ENCODE measurements around the gene FOXL2. TPM values are rescaled to one million over a fixed set of nuclear protein-coding genes. Genes with fewer than 3 reads are reported as not detected.

Gene FOXL2
- total and polyA plus RNA-seq, 9 of the 15 experiments (the other 6 are each of a cell fraction or from before 2014, with no cell fraction given) = 0.27 to 22.1 (median 3.2) TPM

- TF ChIP-seq DPF2 (IDR thresholded peaks at IDR 0.05) = peak; percentile 84
- no peak for TF ChIP-seq CREB1 (IDR thresholded peaks at IDR 0.05)
- TF ChIP-seq CREB1 (CRISPR knock-in tag; IDR thresholded peaks at IDR 0.05) = no peak
- 0 out of 2 replicates have a peak, but pooled peaks have one; percentile 50 for TF ChIP-seq JUN (IDR thresholded peaks at IDR 0.05; ENCODE audit: borderline replicate concordance, low read depth, low read length)
- TF ChIP-seq JUN (CRISPR knock-in tag; IDR thresholded peaks at IDR 0.05; ENCODE audit: borderline replicate concordance) = no peak
- TF ChIP-seq FOXO4 (CRISPR knock-in tag; IDR thresholded peaks at IDR 0.05) = no peak
- no peak; the same call in 1 of the 2 replicates for TF ChIP-seq TAF7 (tag; IDR thresholded peaks at IDR 0.05)
- no peak for TF ChIP-seq ZNF384 (IDR thresholded peaks at IDR 0.05; ENCODE audit: low read depth, low read length)
- TF ChIP-seq BCL6 (CRISPR knock-in tag; IDR thresholded peaks at IDR 0.05) = no peak
- no peak; a peak in 1 of 4 replicates for TF ChIP-seq ETV6 (IDR thresholded peaks at IDR 0.05; ENCODE audit: borderline replicate concordance in 1 of 2, low read depth in 2 of 2, low read length in 1 of 2)
- no peak for TF ChIP-seq ETV6 (CRISPR knock-in tag; IDR thresholded peaks at IDR 0.05; ENCODE audit: borderline replicate concordance)
- no peak for TF ChIP-seq ZFP30 (CRISPR knock-in tag; IDR thresholded peaks at IDR 0.05; ENCODE audit: borderline replicate concordance)
- peak; percentile 15; the same call in 1 of the 2 replicates for TF ChIP-seq ZNF766 (CRISPR knock-in tag; conservative IDR thresholded peaks at IDR 0.05)
- no peak for TF ChIP-seq CAMTA2 (CRISPR knock-in tag; conservative IDR thresholded peaks at IDR 0.05)
- peak; percentile 51 for TF ChIP-seq ETV1 (tag; conservative IDR thresholded peaks at IDR 0.05; ENCODE audit: low read depth)
- no peak for TF ChIP-seq PHTF2 (CRISPR knock-in tag; IDR thresholded peaks at IDR 0.05)
- no peak for TF ChIP-seq YBX1 (IDR thresholded peaks at IDR 0.05)
- no peak for TF ChIP-seq BRD4 (IDR thresholded peaks at IDR 0.05)
- TF ChIP-seq SMARCA4 (IDR thresholded peaks at IDR 0.05) = peak; percentile 83
- peak; percentile 69 for TF ChIP-seq ATF6 (CRISPR knock-in tag; IDR thresholded peaks at IDR 0.05)
- no peak for TF ChIP-seq COPS2 (conservative IDR thresholded peaks at IDR 0.05)
- no peak for TF ChIP-seq ZC3H11A (IDR thresholded peaks at IDR 0.05; ENCODE audit: low read depth, low read length)
- no peak for TF ChIP-seq PREB (CRISPR knock-in tag; IDR thresholded peaks at IDR 0.05)
- 0 out of 2 replicates have a peak, but pooled peaks have one; percentile 9 for TF ChIP-seq HMBOX1 (IDR thresholded peaks at IDR 0.05)
- no peak for TF ChIP-seq ZNF444 (CRISPR knock-in tag; IDR thresholded peaks at IDR 0.05)
- TF ChIP-seq ZNF134 (CRISPR knock-in tag; conservative IDR thresholded peaks at IDR 0.05) = no peak
- no peak for TF ChIP-seq BRF1 (IDR thresholded peaks at IDR 0.05; ENCODE audit: borderline replicate concordance, extremely low read depth, insufficient read length)
Measured at GRCh38 chr3:138914870-138915502, 32.0 kb downstream of the FOXL2 start (continued).
